Measurements from ENCODE around the gene IL18R1. TPM values are rescaled to one million over a fixed set of nuclear protein-coding genes. Genes with fewer than 3 reads are reported as not detected.

Gene IL18R1
- total RNA-seq, 1 experiment from 2014 or later, result 1.9 TPM

GRCh38 chr2:102342888-102343287, 12.7 kb upstream of the IL18R1 start:
- ChIA-PET POLR2A (ENCODE audit: unreplicated experiment) (no interaction called here), CTCF (no interaction called here)
- no peaks in the 10 kb centered on the region for H4K20me1 ChIP-seq (ENCODE audit: insufficient read depth)
- H3K9me2 ChIP-seq (ENCODE audit: insufficient read depth), result no peaks in the 10 kb centered on the region
- H3K79me2 ChIP-seq (ENCODE audit: low read depth), result peaks cover 13% of the 10 kb centered on the region
- intact Hi-C loops (cut with micrococcal nuclease; ENCODE audit: unreplicated experiment), result no loop called here
- H3K4me2 ChIP-seq, result no peak overlapping the region
- H3F3A ChIP-seq (ENCODE audit: insufficient read depth, low read depth), result no peaks in the 10 kb centered on the region
- no peak overlapping the region for H3K4me3 ChIP-seq
- BruUV-seq (replicated peaks), result no TSS peak
- TF ChIP-seq, protein P1, sequence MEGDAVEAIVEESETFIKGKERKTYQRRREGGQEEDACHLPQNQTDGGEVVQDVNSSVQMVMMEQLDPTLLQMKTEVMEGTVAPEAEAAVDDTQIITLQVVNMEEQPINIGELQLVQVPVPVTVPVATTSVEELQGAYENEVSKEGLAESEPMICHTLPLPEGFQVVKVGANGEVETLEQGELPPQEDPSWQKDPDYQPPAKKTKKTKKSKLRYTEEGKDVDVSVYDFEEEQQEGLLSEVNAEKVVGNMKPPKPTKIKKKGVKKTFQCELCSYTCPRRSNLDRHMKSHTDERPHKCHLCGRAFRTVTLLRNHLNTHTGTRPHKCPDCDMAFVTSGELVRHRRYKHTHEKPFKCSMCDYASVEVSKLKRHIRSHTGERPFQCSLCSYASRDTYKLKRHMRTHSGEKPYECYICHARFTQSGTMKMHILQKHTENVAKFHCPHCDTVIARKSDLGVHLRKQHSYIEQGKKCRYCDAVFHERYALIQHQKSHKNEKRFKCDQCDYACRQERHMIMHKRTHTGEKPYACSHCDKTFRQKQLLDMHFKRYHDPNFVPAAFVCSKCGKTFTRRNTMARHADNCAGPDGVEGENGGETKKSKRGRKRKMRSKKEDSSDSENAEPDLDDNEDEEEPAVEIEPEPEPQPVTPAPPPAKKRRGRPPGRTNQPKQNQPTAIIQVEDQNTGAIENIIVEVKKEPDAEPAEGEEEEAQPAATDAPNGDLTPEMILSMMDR (conservative IDR thresholded peaks at IDR 0.05), result no peak
- TF ChIP-seq EZH2 (IDR thresholded peaks at IDR 0.05; ENCODE audit: low read depth), result no peak
- DNase-seq, result no peak
- no peak overlapping the region for H2AFZ ChIP-seq
- no peaks in the 10 kb centered on the region for H3K27me3 ChIP-seq (ENCODE audit: insufficient read depth, low read depth)
- peaks cover 16% of the 10 kb centered on the region; the same call in 1 of the 2 replicates for H3K36me3 ChIP-seq (ENCODE audit: low read depth)
- no peaks in the 10 kb centered on the region for H3K9me3 ChIP-seq (ENCODE audit: insufficient read depth, low read depth)
- H3K4me1 ChIP-seq (replicated peaks; ENCODE audit: insufficient read depth), result peaks cover 18% of the 10 kb centered on the region
- no peak overlapping the region for H3K27ac ChIP-seq

GRCh38 chr2:102344397-102344796, 11.2 kb upstream of the IL18R1 start:
- POLR2A ChIA-PET (ENCODE audit: unreplicated experiment), result no interaction called here

DNA sequence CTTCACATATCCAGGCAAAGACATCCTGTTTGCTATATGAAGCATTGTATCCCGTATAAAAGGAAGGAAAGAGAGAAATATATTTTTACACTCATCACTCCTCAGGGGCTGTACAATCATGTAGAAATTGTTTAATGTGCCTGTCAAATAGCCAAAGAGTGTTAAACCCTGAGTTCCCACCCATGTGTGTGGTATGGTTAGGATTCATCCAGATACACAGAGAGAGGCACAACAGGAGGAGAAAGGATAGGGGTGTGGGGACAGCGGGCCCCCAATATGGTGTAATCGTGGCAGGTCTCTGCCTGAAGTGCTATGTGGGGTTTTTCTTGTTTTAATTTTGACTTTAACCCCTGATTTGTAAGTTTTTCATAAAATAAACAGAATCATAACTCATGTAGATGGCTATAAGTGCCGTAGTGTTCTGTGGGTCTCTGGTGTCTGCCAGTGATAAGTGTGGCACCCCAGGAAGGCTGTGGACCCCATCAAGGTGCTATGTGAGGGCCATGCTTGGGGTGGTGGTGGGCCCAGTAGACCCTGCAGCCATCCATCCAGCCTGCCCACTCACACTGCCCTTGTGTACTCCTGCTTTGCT, 10.2 kb upstream of the IL18R1 start:
- ChIA-PET POLR2A (ENCODE audit: unreplicated experiment) (no interaction called here), CTCF (no interaction called here)

More at GRCh38 chr2:102344397-102344796, 11.2 kb upstream of the IL18R1 start:
- H3F3A ChIP-seq (ENCODE audit: insufficient read depth, low read depth), result no peaks in the 10 kb centered on the region
- intact Hi-C loops (cut with micrococcal nuclease; ENCODE audit: unreplicated experiment), result no loop called here
- no peak for TF ChIP-seq EZH2 (IDR thresholded peaks at IDR 0.05; ENCODE audit: low read depth)
- TF ChIP-seq, protein P1 (conservative IDR thresholded peaks at IDR 0.05), result no peak
- no peak overlapping the region for H2AFZ ChIP-seq
- H3K4me2 ChIP-seq, result no peak overlapping the region
- no peak for DNase-seq
- no peaks in the 10 kb centered on the region for H3K9me2 ChIP-seq (ENCODE audit: insufficient read depth)
- H3K9me3 ChIP-seq (ENCODE audit: insufficient read depth, low read depth), result 0 out of 2 replicates have a peak, but pooled peaks cover 4% of the 10 kb centered on the region
- no peaks in the 10 kb centered on the region for H4K20me1 ChIP-seq (ENCODE audit: insufficient read depth)
- H3K27me3 ChIP-seq (ENCODE audit: insufficient read depth, low read depth), result no peaks in the 10 kb centered on the region
- no TSS peak for BruUV-seq (replicated peaks)
- no peak overlapping the region for H3K27ac ChIP-seq
- H3K79me2 ChIP-seq (ENCODE audit: low read depth), result no peaks in the 10 kb centered on the region; the same call in 1 of the 2 replicates
- H3K4me1 ChIP-seq (replicated peaks; ENCODE audit: insufficient read depth), result 0 out of 2 replicates have a peak, but pooled peaks cover 3% of the 10 kb centered on the region
- no peak overlapping the region for H3K4me3 ChIP-seq
- peaks cover 16% of the 10 kb centered on the region; the same call in 1 of the 2 replicates for H3K36me3 ChIP-seq (ENCODE audit: low read depth)
- CTCF ChIA-PET, result no interaction called here

More for the DNA sequence above, 10.2 kb upstream of the IL18R1 start:
- H3F3A ChIP-seq (ENCODE audit: insufficient read depth, low read depth), result 0 out of 2 replicates have a peak, but pooled peaks cover 4% of the 10 kb centered on the region
- DNase-seq, result no peak
- no TSS peak for BruUV-seq (replicated peaks)
- no peak overlapping the region for H3K4me3 ChIP-seq
- no peaks in the 10 kb centered on the region for H4K20me1 ChIP-seq (ENCODE audit: insufficient read depth)
- no peaks in the 10 kb centered on the region for H3K27me3 ChIP-seq (ENCODE audit: insufficient read depth, low read depth)
- H3K9me3 ChIP-seq (ENCODE audit: insufficient read depth, low read depth), result 0 out of 2 replicates have a peak, but pooled peaks cover 6% of the 10 kb centered on the region
- TF ChIP-seq, protein P1 (conservative IDR thresholded peaks at IDR 0.05), result no peak
- no peak for TF ChIP-seq EZH2 (IDR thresholded peaks at IDR 0.05; ENCODE audit: low read depth)
- H3K79me2 ChIP-seq (ENCODE audit: low read depth), result no peaks in the 10 kb centered on the region
- intact Hi-C loops (cut with micrococcal nuclease; ENCODE audit: unreplicated experiment), result no loop called here
- peaks cover 11% of the 10 kb centered on the region; the same call in 1 of the 2 replicates for H3K36me3 ChIP-seq (ENCODE audit: low read depth)
- no peak overlapping the region for H2AFZ ChIP-seq
- H3K27ac ChIP-seq, result no peak overlapping the region
- no peak overlapping the region for H3K4me2 ChIP-seq
- H3K9me2 ChIP-seq (ENCODE audit: insufficient read depth), result 0 out of 2 replicates have a peak, but pooled peaks cover 3% of the 10 kb centered on the region
- H3K4me1 ChIP-seq (replicated peaks; ENCODE audit: insufficient read depth), result no peaks in the 10 kb centered on the region

Measured in PC-9 (cell line).